ENCODE measurements around the gene JUP.
A peak's percentile ranks its signal among the peaks of the same experiment; 100 is the strongest.

The JUP gene

DNA sequence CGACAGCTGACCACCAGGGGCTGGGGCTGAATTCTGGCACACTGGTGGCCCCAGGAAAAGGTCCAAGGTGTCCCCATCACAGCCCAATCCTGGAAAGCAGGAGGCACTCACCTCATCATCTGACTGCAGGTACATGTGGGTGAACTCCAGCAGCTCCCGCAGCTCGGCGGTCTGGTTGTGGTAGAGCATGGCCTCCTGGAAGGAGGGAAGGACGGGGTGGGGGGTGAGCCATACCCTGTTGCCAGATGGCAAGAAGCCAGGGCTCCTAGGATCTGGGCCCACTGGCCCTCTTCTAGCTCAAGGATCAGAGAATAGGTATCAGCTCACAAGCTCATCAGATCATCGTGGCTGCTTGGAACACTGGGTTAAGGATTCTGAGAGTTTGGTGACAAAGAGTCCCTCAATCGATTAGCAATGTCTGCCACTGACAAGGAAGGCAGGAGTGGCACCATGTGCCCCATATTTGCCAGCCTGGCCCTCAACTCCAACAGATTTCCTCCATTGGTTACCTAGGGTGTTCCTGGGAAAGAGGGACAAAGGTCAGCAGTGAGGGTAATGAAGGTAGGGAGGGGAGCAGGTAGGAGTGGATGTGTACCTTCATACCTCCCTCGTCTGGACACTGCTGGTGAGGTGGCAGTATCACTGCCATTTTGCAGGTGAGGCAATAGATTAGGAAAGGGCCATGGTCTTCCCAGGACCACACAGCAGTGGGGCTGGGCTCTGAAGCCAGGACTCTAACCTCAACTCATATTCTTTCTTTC, 20.4 kb upstream of the JUP start:
- DNase-seq = no peak

DNA sequence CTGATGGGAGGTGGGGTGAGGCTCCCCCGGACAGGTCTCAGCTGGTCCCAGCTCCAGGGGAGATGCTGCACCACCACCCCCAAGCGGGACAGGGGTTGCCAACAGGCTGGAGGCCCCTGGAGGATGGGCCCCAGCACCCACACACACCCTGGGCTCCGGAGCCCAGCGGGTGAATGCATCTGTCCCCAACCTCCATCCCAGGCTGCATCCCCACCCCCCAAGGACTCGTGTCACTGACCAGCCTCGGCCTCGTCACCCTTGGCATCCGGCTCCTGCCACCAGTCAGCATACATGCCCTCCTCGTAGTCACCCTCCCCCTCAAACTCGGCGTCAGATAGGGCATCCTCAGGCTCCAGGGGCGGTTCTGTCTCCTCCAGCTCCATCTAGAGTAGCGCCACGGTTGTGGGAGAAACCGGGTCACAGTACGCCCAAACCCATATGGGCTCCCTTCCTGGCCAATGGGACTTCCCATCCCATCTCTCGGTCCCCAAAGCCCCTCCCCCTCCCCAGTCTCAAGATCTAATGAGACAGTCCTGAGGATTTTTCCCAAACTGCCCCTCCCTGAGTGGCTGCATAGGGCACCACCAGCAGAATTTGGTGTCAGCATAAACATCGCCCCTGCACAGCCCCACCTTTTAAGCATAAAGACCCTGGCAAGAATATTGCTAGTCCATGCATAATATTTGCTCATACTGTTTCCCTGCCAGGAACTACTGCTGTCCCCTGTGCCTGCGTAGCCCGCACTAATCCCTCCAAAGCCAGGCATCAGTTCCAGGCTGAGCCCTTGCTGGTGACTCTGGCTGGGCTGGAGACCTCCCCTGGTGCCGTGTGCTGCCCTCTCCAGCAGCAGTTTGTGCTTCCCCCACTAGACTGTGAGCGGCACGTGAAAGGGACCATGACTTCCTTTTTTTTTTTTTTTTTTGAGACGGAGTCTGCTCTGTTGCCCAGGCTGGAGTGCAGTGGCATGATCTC, 16.8 kb upstream of the JUP start:
- DNase-seq = no peak

DNA sequence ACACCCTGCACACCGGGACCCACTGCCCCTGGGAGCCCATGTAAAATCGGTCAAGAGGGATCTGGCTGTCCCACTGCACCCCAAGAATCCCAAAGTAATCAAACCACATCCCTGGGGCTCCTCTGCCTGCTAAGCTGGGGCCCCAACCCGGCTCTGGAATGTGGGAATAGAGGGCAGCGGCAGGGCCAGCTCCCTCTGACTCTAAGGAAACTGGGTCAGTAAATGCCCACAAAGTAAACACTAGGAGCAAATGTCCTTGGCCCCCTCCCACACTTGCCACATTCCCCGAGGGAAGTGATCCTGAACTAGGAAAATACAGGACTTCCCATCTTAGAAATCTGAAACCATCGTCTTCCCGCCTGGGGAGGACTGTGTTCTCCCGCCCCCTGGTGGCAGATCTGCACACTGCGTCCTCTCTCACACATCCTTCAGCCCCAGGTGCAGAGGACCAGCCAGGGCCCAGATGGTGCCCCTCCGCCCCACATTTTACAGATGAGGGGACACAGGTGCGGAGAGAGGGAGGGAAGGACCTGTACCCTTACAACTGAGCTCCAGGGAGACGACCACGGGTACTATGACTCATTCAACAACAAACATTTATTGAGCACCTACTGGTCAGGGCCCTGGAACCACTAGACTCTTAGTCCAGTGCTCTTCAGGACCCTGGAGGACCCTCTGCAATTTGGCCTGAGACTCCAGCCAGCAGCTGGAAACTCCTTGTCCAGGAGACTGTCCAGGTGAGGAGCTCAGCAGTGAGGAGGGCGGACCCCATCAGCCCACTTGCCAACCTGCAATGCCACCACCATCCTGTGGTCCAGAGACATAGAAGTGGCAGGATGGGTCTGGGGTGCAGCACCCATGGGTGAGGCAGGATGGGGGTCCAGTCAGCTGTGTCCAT, 15.1 kb upstream of the JUP start:
- peak; percentile 53 to 74 for DNase-seq

GRCh38 chr17:41800601-41801373, 14.3 kb upstream of the JUP start:
- no peak for DNase-seq

DNA sequence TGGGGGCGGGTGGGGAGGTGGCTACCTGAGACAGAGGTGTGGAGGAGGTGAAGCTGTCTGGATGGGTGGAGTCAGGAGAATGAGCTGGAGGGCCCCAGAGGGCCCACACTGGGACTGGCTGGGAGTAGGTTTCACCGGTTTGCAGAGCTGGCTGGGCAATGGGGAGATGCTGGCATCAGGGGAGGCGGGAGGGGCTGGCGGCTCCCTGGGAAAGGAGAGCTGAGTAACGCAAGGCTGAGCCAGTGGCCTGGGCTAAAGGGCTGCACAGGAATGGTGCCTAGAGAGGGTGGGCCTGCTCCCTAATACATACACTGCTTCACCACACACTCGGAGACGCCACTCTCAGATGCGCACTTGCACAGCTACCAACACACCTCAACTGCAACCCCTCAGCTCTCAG, 12.9 kb upstream of the JUP start:
- DNase-seq = no peak

DNA sequence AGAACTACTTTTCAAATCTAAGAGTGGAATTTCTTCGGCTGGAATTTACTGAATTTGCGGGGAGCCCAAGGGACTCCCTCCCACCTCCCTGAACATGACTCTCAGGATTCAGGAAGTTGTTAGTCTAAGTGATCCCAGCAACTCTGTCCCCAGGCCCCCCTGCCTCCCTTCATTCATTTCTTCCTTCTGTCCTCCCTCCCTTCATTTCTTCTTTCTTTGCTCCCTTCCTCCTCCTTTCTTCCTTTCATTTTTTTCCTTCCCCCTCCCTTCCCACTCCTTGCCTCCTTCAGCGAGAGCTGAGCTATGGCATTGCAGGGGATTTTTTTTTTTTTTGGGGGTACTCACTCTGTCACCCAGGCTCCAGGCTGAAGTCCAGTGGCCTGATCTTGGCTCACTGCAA, 10.9 kb upstream of the JUP start:
- no peak for DNase-seq

- no peak for DNase-seq
Measured at GRCh38 chr17:41796121-41796895, 9.8 kb upstream of the JUP start.

- no peak for DNase-seq
Measured at GRCh38 chr17:41794540-41794975, 8.0 kb upstream of the JUP start.

GRCh38 chr17:41793784-41794539, 7.5 kb upstream of the JUP start:
- DNase-seq = no peak

- DNase-seq = no peak
Measured at GRCh38 chr17:41792845-41793783, 6.6 kb upstream of the JUP start.

DNA sequence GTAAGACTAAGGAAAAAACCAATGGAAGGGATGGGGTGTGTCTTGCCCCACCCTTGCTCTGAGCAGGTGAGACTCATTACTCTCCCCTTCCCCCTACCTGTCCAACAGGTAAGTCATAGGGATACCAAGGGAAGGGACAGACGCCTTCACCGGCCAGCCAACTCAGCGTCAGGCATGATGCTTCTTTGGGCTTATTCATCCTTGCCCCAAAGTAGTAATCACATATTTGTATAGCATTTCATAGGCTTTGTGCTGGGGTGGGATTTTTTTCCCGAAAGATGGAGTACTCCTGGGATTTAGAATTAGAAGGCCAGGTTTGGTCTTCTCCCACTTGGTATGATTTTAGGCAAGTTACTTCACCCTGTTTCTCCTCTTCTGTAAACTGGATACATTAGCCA, 509 bp upstream of the JUP start:
- no peak for DNase-seq

DNA sequence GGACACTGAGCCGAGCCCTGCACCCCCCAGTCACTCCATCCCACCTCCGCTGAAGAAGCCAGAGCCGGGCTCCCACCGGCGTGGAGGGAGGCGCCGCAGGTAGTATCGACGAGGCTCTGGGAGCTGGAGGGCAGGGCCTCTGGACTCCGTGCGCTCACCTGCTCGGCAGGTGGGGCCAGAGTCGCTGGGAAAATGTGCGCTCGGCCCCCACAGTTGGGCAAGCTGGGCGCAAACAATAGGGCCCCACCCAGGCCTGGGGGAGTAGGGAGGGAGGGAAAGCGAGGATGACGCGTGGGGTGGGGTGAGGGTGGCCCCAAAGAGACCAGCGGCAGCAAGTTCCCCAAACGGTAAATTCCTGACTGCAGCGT, 668 bp downstream of the JUP start:
- DNase-seq = no peak

DNA sequence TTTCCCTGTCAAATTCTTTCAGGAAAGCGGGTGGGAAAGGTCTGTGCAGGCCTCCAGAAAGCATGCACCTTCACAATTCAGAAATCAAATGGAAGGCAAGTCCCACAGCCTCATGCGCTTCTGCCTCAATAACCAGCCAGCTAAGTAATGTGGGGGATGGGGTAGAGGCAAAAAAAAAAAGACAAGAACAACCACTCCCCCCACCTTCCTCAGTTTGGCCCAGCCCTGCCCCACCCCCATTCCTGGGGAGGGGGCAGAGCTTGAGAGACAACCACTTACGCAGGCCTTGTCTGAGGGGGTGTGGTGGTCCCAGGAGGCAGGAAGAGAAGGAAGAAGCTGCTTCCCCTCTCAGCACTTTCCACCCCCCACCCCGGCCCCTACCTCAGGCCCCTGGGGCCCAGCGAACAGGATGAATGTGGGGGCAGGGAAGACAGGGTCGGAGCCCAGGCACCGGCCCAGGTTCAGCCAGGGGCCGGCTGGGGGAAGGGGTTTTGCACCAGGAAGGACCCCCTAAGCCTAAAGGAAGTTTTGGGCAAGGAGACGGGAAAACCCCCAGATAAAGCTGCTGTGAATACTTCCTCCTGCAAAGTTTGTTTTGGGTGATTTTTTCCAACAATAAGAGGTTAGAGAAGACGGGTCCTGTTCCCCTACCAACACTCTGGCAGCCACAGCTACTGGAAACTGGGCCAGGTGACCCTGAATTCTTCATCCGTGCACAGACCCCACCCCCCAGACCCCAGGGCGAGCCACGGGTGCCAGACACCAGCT, 1.2 kb downstream of the JUP start:
- no peak for DNase-seq

- DNase-seq = no peak
Measured at GRCh38 chr17:41784207-41784744, 2.2 kb downstream of the JUP start.

DNA sequence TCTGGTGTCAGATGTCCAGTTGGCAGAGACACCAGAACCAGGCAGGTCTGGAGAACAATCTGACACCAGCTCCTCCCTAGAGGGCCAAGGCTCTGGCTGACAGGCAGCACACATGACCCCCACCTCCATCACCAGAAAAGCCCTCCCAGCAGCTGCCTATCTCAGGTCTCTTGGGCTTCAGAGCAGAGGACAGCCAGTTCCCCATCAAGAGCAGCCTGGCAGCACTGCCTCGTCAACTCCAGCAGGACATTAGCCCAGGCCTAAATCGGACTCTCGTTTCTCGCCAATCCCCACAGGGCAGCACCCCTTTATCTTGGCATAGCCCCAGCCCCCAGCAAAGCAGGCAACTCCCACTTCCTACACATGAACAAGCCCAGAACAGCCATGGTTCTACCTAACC, 4.4 kb downstream of the JUP start:
- DNase-seq = no peak

- DNase-seq = no peak
Measured at GRCh38 chr17:41781404-41782110, 5.0 kb downstream of the JUP start.

- DNase-seq = no peak
Measured at GRCh38 chr17:41779954-41780353, 6.6 kb downstream of the JUP start.

All from stimulated activated CD4-positive, alpha-beta T cell treated with anti-CD3 and anti-CD28 coated beads, Interleukin-4, amount 100 ng/mL, for 4 hours (primary cell).